Gastroesophageal sphincter (tissue), 3 donors: ENCODE data around the gene GPR180.

Experiments used
- POLR2A ChIP-seq, 2 donors: fragments of 450-650 bp; IDR thresholded peaks; one replicate each; pipeline ENCODE4 v1.6.1; 2017; ENCODE audit warnings: antibody characterized with exemption in 2 of 2, mild to moderate bottlenecking in 2 of 2, moderate library complexity in 1 of 2
- TF ChIP-seq, protein P1 (sequence below), 4 experiments: fragments of 200-600 bp in 2 of 4; fragments of 450-650 bp in 2 of 4; sonication (generic) in 1 of 4; IDR thresholded peaks; one replicate each; pipeline ENCODE4 v1.5.1; 2017 to 2019; ENCODE audit warnings: antibody characterized with exemption in 4 of 4, mild to moderate bottlenecking in 2 of 4, moderate library complexity in 2 of 4

DNA sequence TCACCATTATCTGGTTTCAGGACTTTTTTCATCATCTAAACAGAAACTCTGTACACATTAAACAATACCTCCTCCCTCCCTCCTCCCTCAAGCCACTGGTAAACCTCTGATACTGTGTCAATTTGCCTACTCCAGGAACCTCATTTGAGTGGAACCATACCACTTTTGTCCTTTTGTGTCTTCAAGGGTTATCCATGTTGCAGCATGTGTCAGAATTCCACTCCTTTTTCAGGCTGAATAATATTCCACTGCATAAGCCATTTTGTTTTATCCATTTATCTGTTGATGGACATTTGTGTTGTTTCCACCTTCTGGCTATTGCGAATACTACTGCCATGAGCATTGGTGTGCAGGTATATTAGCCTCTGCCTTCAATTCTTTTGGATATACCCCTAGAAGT lies 33.2 kb upstream of the GPR180 start:
- TF ChIP-seq POLR2A (IDR thresholded peaks at IDR 0.05) = no peak
- TF ChIP-seq, protein P1, sequence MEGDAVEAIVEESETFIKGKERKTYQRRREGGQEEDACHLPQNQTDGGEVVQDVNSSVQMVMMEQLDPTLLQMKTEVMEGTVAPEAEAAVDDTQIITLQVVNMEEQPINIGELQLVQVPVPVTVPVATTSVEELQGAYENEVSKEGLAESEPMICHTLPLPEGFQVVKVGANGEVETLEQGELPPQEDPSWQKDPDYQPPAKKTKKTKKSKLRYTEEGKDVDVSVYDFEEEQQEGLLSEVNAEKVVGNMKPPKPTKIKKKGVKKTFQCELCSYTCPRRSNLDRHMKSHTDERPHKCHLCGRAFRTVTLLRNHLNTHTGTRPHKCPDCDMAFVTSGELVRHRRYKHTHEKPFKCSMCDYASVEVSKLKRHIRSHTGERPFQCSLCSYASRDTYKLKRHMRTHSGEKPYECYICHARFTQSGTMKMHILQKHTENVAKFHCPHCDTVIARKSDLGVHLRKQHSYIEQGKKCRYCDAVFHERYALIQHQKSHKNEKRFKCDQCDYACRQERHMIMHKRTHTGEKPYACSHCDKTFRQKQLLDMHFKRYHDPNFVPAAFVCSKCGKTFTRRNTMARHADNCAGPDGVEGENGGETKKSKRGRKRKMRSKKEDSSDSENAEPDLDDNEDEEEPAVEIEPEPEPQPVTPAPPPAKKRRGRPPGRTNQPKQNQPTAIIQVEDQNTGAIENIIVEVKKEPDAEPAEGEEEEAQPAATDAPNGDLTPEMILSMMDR (IDR thresholded peaks at IDR 0.05) = no peak
